LNCaP clone FGC (cell line): ENCODE data around the gene ANKRD6.
"Not testable (repeated sequence)": the region's sequence is repeated elsewhere in the genome, so short reads cannot be mapped to it uniquely, and the experiment has no call there.

Experiments used
- DNase-seq: peaks from one replicate; pipeline ENCODE4 v3.0.0-alpha.2; 2011; ENCODE audit warnings: low read depth
- H3K4me3 ChIP-seq: 2 replicates; pipeline ENCODE4 v1.5.1; 2011; ENCODE audit warnings: mild to moderate bottlenecking, low read depth, low read length, control low read depth
- TF ChIP-seq, protein P1 (sequence below): IDR thresholded peaks from 2 replicates; pipeline ENCODE4 v1.5.1; 2012; ENCODE audit warnings: mild to moderate bottlenecking; ENCODE audit not compliant: control insufficient read depth, insufficient read depth; ENCODE audit errors: extremely low read depth

Gene ANKRD6

GRCh38 chr6:89637960-89638319 lies 205.0 kb downstream of the ANKRD6 start:
- TF ChIP-seq, protein P1, sequence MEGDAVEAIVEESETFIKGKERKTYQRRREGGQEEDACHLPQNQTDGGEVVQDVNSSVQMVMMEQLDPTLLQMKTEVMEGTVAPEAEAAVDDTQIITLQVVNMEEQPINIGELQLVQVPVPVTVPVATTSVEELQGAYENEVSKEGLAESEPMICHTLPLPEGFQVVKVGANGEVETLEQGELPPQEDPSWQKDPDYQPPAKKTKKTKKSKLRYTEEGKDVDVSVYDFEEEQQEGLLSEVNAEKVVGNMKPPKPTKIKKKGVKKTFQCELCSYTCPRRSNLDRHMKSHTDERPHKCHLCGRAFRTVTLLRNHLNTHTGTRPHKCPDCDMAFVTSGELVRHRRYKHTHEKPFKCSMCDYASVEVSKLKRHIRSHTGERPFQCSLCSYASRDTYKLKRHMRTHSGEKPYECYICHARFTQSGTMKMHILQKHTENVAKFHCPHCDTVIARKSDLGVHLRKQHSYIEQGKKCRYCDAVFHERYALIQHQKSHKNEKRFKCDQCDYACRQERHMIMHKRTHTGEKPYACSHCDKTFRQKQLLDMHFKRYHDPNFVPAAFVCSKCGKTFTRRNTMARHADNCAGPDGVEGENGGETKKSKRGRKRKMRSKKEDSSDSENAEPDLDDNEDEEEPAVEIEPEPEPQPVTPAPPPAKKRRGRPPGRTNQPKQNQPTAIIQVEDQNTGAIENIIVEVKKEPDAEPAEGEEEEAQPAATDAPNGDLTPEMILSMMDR: no peak
- no peak for DNase-seq
- H3K4me3 ChIP-seq: peak overlapping the region; percentile 63

- TF ChIP-seq, protein P1: no peak
- peak within 1 kb of the TSS; percentile 63 for H3K4me3 ChIP-seq
These were observed 205.6 kb downstream of the ANKRD6 start, which contains the start of gene LYRM2 for GRCh38 chr6:89638320-89639195. Gene LYRM2, minus strand, starts transcription at chr6:89638747. Its CDS starts 31 bp downstream, at chr6:89638716.

GRCh38 chr6:89640804-89641203 lies 207.9 kb downstream of the ANKRD6 start:
- no peak overlapping the region for H3K4me3 ChIP-seq
- TF ChIP-seq, protein P1: no peak
- no peak for DNase-seq

More at GRCh38 chr6:89638320-89639195, 205.6 kb downstream of the ANKRD6 start, which contains the start of gene LYRM2:
- DNase-seq: no peak

DNA sequence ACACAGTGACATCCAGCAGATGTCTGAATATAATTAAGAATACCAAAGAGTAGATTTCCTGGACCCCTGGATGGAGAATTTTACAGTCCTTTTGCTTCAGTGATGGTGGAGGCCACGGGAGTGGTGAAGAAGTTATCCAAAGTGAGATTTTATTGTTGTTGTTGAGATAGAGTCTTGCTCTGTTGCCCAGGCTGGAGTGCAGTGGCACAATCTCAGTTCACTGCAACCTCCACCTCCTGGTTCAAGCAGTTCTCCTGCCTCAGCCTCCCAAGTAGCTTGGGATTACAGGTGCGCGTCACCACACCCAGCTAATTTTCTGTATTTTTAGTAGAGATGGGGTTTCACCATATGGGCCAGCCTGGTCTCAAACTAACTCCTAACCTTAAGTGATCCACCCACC lies 208.6 kb downstream of the ANKRD6 start:
- not testable (repeated sequence) for H3K4me3 ChIP-seq, DNase-seq

DNA sequence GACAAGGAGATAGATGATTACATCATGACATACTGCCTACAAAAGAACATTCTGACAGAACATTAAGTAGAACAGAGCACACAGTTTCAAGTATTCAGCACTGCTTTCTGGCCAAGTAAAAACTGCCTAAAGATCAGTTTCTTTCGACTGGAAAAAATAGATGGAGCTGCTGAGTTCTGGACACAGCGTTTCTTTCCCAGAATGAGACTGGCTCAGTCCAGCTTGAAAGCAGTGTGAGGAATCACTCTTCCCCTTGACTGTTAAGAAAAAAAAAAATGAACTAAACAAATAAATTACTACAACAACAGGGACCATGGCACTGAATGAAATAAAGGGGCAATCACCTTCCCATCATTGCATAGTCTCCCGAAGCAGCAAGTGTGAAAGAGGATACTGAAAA lies 210.0 kb downstream of the ANKRD6 start:
- TF ChIP-seq, protein P1: no peak
- no peak overlapping the region for H3K4me3 ChIP-seq
- no peak for DNase-seq

GRCh38 chr6:89643406-89643805 lies 210.5 kb downstream of the ANKRD6 start:
- DNase-seq: no peak
- no peak overlapping the region for H3K4me3 ChIP-seq
- TF ChIP-seq, protein P1: no peak

GRCh38 chr6:89644864-89645263 lies 211.9 kb downstream of the ANKRD6 start:
- no peak overlapping the region for H3K4me3 ChIP-seq
- TF ChIP-seq, protein P1: no peak
- no peak for DNase-seq
